ENCODE results near the gene CCDC146. TPM values are rescaled to one million over a fixed set of nuclear protein-coding genes. Genes with fewer than 3 reads are reported as not detected.

Gene CCDC146
- total and polyA plus RNA-seq, 2 experiments from 2014 or later: 1.9 to 4.0 TPM

GRCh38 chr7:77313876-77314480 is 191.6 kb downstream of the CCDC146 start:
- DNase-seq (ENCODE audit: low spot score): no peak
- no peak for TF ChIP-seq CTCF (IDR thresholded peaks at IDR 0.05; ENCODE audit: poor library complexity)
- no peak for TF ChIP-seq EZH2 (IDR thresholded peaks at IDR 0.05; ENCODE audit: borderline replicate concordance)
- TF ChIP-seq EZH2phosphoT487 (IDR thresholded peaks at IDR 0.05; ENCODE audit: low read depth, severe bottlenecking, unreplicated experiment): no peak
- Histone ChIP-seq H3K27ac (no peak overlapping the region), H3K36me3 (replicated peaks; ENCODE audit: insufficient read depth, low read depth) (no peaks in the 10 kb centered on the region), H3K4me2 (no peak overlapping the region), H3K9me2 (replicated peaks; ENCODE audit: insufficient read depth) (no peaks in the 10 kb centered on the region), H4K20me1 (ENCODE audit: insufficient read depth, poor library complexity, severe bottlenecking) (no peaks in the 10 kb centered on the region), H3K79me2 (no peaks in the 10 kb centered on the region), H3K4me3 (no peak overlapping the region), H3K27me3 (no peaks in the 10 kb centered on the region), H3K4me1 (ENCODE audit: insufficient read depth) (no peaks in the 10 kb centered on the region), H2AFZ (no peak overlapping the region), H3K9me3 (ENCODE audit: low read depth) (no peaks in the 10 kb centered on the region)
- WGBS (ENCODE audit: low lambda C conversion rate, missing lambda C conversion rate): 78% methylated on average over 5 of the region's 5 CpGs

- WGBS (ENCODE audit: low lambda C conversion rate, missing lambda C conversion rate): 87% methylated on average over 3 of the region's 3 CpGs
- H3K27me3 ChIP-seq: no peaks in the 10 kb centered on the region
- H3K27ac ChIP-seq: no peak overlapping the region
- H3K4me3 ChIP-seq: no peak overlapping the region
- no peaks in the 10 kb centered on the region for H4K20me1 ChIP-seq (ENCODE audit: insufficient read depth, poor library complexity, severe bottlenecking)
- H3K4me2 ChIP-seq: no peak overlapping the region
- no peaks in the 10 kb centered on the region for H3K9me3 ChIP-seq (ENCODE audit: low read depth)
- H2AFZ ChIP-seq: no peak overlapping the region
- H3K79me2 ChIP-seq: no peaks in the 10 kb centered on the region
- H3K36me3 ChIP-seq (replicated peaks; ENCODE audit: insufficient read depth, low read depth): no peaks in the 10 kb centered on the region
- no peak for DNase-seq (ENCODE audit: low spot score)
- no peaks in the 10 kb centered on the region for H3K4me1 ChIP-seq (ENCODE audit: insufficient read depth)
- no peak for TF ChIP-seq CTCF (IDR thresholded peaks at IDR 0.05; ENCODE audit: poor library complexity)
- TF ChIP-seq EZH2 (IDR thresholded peaks at IDR 0.05; ENCODE audit: borderline replicate concordance): no peak
- TF ChIP-seq EZH2phosphoT487 (IDR thresholded peaks at IDR 0.05; ENCODE audit: low read depth, severe bottlenecking, unreplicated experiment): no peak
- no peaks in the 10 kb centered on the region for H3K9me2 ChIP-seq (replicated peaks; ENCODE audit: insufficient read depth)
Observed at GRCh38 chr7:77315182-77315591, 192.8 kb downstream of the CCDC146 start.

- Histone ChIP-seq H3K36me3 (replicated peaks; ENCODE audit: insufficient read depth, low read depth) (no peaks in the 10 kb centered on the region), H3K4me1 (ENCODE audit: insufficient read depth) (no peaks in the 10 kb centered on the region), H4K20me1 (ENCODE audit: insufficient read depth, poor library complexity, severe bottlenecking) (no peaks in the 10 kb centered on the region), H3K9me3 (ENCODE audit: low read depth) (no peaks in the 10 kb centered on the region), H3K9me2 (replicated peaks; ENCODE audit: insufficient read depth) (no peaks in the 10 kb centered on the region), H3K79me2 (no peaks in the 10 kb centered on the region), H3K27me3 (no peaks in the 10 kb centered on the region), H3K27ac (no peak overlapping the region), H2AFZ (no peak overlapping the region), H3K4me3 (no peak overlapping the region), H3K4me2 (no peak overlapping the region)
- WGBS (ENCODE audit: low lambda C conversion rate, missing lambda C conversion rate): 67% methylated on average over 2 of the region's 2 CpGs
- DNase-seq (ENCODE audit: low spot score): no peak
- TF ChIP-seq EZH2 (IDR thresholded peaks at IDR 0.05; ENCODE audit: borderline replicate concordance): no peak
- TF ChIP-seq EZH2phosphoT487 (IDR thresholded peaks at IDR 0.05; ENCODE audit: low read depth, severe bottlenecking, unreplicated experiment): no peak
- TF ChIP-seq CTCF (IDR thresholded peaks at IDR 0.05; ENCODE audit: poor library complexity): no peak
Observed at GRCh38 chr7:77316219-77316978, 194.0 kb downstream of the CCDC146 start.
